Measurements from ENCODE around the gene MBIP.

The MBIP gene

DNA sequence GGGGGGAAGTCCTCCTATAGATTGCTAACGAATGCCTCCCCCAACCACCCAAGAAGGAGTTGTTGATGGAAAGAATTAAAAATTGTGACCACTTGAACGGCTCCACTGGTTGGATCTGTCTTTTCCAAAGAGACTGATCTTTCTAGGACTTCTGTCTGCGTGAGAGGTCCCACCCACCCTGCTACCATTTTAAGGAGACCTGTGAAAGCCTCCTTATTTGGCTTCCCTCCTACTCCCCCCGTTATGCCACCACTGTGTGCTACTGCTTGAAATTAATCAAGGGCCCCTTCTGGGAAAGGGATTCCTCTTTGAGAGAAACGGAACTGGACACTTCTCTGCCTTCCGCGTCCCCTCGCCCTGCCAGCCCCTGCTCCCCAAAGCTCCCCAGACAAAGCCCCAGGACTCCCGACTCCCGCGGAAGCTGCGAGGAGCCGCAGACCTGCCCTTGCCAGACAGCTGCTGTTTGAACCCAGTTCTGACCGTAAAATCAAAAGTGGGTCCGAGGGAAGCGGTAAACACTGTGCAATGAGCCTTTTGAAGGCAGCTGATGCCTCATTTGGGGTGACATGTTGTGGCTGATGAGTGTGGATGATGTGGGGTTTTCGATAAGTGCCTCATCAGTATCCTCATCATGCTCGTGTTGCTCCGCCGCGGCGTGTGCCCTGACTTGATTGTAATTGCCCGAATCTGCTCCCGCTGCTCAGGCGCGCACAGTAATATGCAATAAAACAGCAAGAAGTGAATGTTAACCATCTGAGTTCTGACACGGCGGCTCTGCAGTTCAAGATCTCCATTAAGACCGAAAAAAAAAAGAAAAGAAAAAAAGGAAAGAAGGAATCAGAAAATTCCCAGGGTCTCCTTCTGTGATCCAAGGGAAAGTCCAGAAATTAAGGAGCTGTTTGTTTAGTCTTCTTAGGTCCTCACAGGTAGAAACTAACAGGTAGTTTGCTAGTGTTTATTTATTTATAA, 48.2 kb downstream of the MBIP start:
- peak; percentile 55 for DNase-seq (ENCODE audit: extremely low spot score)
- peak; percentile 65 for TF ChIP-seq PKNOX1 (IDR thresholded peaks at IDR 0.05)
- TF ChIP-seq CTBP1 (IDR thresholded peaks at IDR 0.05; ENCODE audit: borderline replicate concordance), result peak; percentile 43; the same call in 1 of the 2 replicates
- TF ChIP-seq FOXK2 (IDR thresholded peaks at IDR 0.05), result no peak
- peak; percentile 85 for TF ChIP-seq ZNF384 (IDR thresholded peaks at IDR 0.05)
- TF ChIP-seq L3MBTL2 (conservative IDR thresholded peaks at IDR 0.05), result peak; percentile 43
- CTCF ChIA-PET, result no interaction called here
- POLR2A ChIA-PET, result no interaction called here

DNA sequence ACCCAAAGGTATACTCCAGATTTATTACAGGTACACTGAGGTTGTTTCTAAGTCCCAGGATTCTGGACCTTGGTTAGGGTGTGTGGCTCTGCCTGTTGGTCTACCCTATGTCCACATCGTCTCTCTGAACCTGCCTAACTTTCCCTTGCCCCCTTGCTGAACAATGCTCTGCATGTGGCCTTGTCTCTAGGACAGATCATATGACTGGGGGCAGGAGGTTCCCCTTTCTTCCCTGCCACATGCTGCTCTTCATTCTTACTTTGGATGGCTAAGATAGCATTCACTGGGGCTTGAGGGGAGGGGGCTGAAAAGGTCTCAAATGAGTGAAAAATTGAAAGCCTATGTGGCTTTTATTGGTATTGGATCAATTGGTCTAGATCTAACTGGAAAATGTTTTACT, 49.2 kb downstream of the MBIP start:
- CTCF ChIA-PET, result no interaction called here
- no peak for DNase-seq (ENCODE audit: extremely low spot score)
- POLR2A ChIA-PET, result no interaction called here
- TF ChIP-seq FOXM1 (IDR thresholded peaks at IDR 0.05; ENCODE audit: borderline replicate concordance) (no peak), CTBP1 (IDR thresholded peaks at IDR 0.05; ENCODE audit: borderline replicate concordance) (no peak), ELF4 (IDR thresholded peaks at IDR 0.05) (no peak)

- no peak for DNase-seq (ENCODE audit: extremely low spot score)
- ChIA-PET CTCF (no interaction called here), POLR2A (no interaction called here)
- TF ChIP-seq TARDBP (IDR thresholded peaks at IDR 0.05), result no peak
- TF ChIP-seq SP1 (IDR thresholded peaks at IDR 0.05), result no peak
- no peak for TF ChIP-seq FOXA1 (IDR thresholded peaks at IDR 0.05)
- no peak for TF ChIP-seq NFRKB (IDR thresholded peaks at IDR 0.05)
- TF ChIP-seq CTBP1 (IDR thresholded peaks at IDR 0.05; ENCODE audit: borderline replicate concordance), result no peak
- no peak for TF ChIP-seq HDGF (IDR thresholded peaks at IDR 0.05; ENCODE audit: borderline replicate concordance)
- no peak for TF ChIP-seq L3MBTL2 (conservative IDR thresholded peaks at IDR 0.05)
- no peak for TF ChIP-seq ZNF384 (IDR thresholded peaks at IDR 0.05)
- no peak for TF ChIP-seq SUZ12 (IDR thresholded peaks at IDR 0.05)
Observed at GRCh38 chr14:36270191-36270590, 50.2 kb downstream of the MBIP start.

DNA sequence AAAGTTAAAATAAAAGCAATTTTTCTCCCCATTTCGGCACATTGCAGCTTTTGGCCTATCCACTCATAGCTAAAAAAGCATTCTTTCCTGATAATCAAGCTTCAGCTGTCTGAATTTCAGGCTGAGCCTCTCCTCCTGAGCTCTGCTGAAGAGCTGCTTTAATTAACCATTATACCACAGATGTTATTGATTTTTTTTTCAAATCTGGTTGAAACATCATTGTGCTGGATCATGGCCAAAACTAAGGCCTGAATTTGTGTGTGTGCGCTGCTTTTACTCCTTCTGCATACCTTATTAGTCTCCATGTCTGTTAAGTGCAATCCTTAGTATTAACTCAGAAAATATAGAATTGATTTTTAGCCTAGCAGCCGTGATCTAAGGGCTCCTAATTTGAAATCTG, 52.3 kb downstream of the MBIP start:
- CTCF ChIA-PET, result interaction anchor here (0.6 to 1.2 kb wide), 3 partner anchors 8 to 287 kb away, joined by 3 read pairs; no protein-coding TSS in a partner anchor
- no peak for TF ChIP-seq FOXA1 (IDR thresholded peaks at IDR 0.05)
- TF ChIP-seq ELF4 (IDR thresholded peaks at IDR 0.05), result no peak
- no peak for TF ChIP-seq FOXK2 (IDR thresholded peaks at IDR 0.05)
- TF ChIP-seq CTBP1 (IDR thresholded peaks at IDR 0.05; ENCODE audit: borderline replicate concordance), result no peak
- no peak for TF ChIP-seq FOXM1 (IDR thresholded peaks at IDR 0.05; ENCODE audit: borderline replicate concordance)
- TF ChIP-seq LEF1 (IDR thresholded peaks at IDR 0.05; ENCODE audit: borderline replicate concordance), result no peak
- no peak for TF ChIP-seq NFRKB (IDR thresholded peaks at IDR 0.05)
- no peak for TF ChIP-seq L3MBTL2 (conservative IDR thresholded peaks at IDR 0.05)

DNA sequence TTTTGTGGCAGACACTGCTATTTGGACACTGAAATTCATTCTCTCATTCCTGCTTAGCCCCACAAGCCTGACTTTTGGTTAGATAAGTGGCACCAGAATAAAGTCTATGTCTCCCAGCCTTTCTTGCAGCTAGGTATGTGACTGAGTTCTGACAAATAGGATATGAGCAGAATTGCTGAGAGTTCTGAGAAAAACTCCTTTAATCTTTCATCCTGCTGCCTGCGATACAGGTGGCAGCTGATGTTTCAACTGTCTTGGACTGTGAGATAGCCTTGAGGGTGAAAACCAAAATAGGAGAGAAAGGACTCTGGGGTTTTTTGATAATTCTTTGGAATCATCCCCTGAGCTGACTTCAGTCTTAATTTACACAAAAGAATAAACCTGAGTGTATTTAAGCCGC, 55.8 kb downstream of the MBIP start:
- DNase-seq (ENCODE audit: extremely low spot score), result no peak
- POLR2A ChIA-PET, result no interaction called here
- CTCF ChIA-PET, result no interaction called here
- no peak for TF ChIP-seq ARNT (IDR thresholded peaks at IDR 0.05)
- no peak for TF ChIP-seq NFRKB (IDR thresholded peaks at IDR 0.05)
- no peak for TF ChIP-seq HDGF (IDR thresholded peaks at IDR 0.05; ENCODE audit: borderline replicate concordance)
- no peak for TF ChIP-seq BHLHE40 (IDR thresholded peaks at IDR 0.05; ENCODE audit: borderline replicate concordance)
- no peak for TF ChIP-seq TARDBP (IDR thresholded peaks at IDR 0.05)

More for the DNA sequence above, 52.3 kb downstream of the MBIP start:
- DNase-seq (ENCODE audit: extremely low spot score), result no peak
- POLR2A ChIA-PET, result no interaction called here

DNA sequence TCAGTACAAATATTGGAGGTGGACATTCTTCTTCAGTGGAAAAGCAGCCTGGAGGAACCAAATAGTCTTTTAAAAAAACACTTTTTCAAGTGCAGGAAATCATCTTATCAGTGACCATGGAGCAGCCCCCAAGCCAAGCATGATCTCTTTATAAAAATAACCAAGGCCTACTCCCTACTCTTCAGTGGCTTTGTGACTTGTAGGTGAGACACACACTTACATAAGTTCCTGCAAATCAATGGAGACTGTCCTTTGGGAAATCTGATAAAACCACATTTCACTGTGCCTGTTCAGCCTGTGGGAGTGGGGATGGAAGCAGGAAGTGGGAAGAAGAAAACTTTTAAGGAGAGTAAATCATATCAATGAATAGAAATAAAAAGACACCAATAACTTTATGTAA, 56.3 kb downstream of the MBIP start:
- ChIA-PET POLR2A (no interaction called here), CTCF (no interaction called here)
- no peak for DNase-seq (ENCODE audit: extremely low spot score)
- TF ChIP-seq ZNF384 (IDR thresholded peaks at IDR 0.05) (no peak), FOXK2 (IDR thresholded peaks at IDR 0.05) (no peak), FOXM1 (IDR thresholded peaks at IDR 0.05; ENCODE audit: borderline replicate concordance) (no peak), FOXA1 (IDR thresholded peaks at IDR 0.05) (no peak), ARNT (IDR thresholded peaks at IDR 0.05) (no peak), TARDBP (IDR thresholded peaks at IDR 0.05) (no peak), PKNOX1 (IDR thresholded peaks at IDR 0.05) (no peak), HDGF (IDR thresholded peaks at IDR 0.05; ENCODE audit: borderline replicate concordance) (no peak), CTBP1 (IDR thresholded peaks at IDR 0.05; ENCODE audit: borderline replicate concordance) (no peak), NFRKB (IDR thresholded peaks at IDR 0.05) (no peak), L3MBTL2 (conservative IDR thresholded peaks at IDR 0.05) (no peak), ELF4 (IDR thresholded peaks at IDR 0.05) (no peak), SUZ12 (IDR thresholded peaks at IDR 0.05) (no peak), BHLHE40 (IDR thresholded peaks at IDR 0.05; ENCODE audit: borderline replicate concordance) (no peak), LEF1 (IDR thresholded peaks at IDR 0.05; ENCODE audit: borderline replicate concordance) (no peak)

GRCh38 chr14:36260970-36261640, 59.3 kb downstream of the MBIP start:
- TF ChIP-seq FOXK2 (IDR thresholded peaks at IDR 0.05) (no peak), SP1 (IDR thresholded peaks at IDR 0.05) (no peak), HDGF (IDR thresholded peaks at IDR 0.05; ENCODE audit: borderline replicate concordance) (no peak), NFRKB (IDR thresholded peaks at IDR 0.05) (no peak), LEF1 (IDR thresholded peaks at IDR 0.05; ENCODE audit: borderline replicate concordance) (no peak), FOXA1 (IDR thresholded peaks at IDR 0.05) (no peak), FOXM1 (IDR thresholded peaks at IDR 0.05; ENCODE audit: borderline replicate concordance) (no peak), L3MBTL2 (conservative IDR thresholded peaks at IDR 0.05) (no peak), SUZ12 (IDR thresholded peaks at IDR 0.05) (no peak), ZNF384 (IDR thresholded peaks at IDR 0.05) (no peak), TARDBP (IDR thresholded peaks at IDR 0.05) (no peak), CTBP1 (IDR thresholded peaks at IDR 0.05; ENCODE audit: borderline replicate concordance) (no peak), PKNOX1 (IDR thresholded peaks at IDR 0.05) (no peak), ELF4 (IDR thresholded peaks at IDR 0.05) (no peak), BHLHE40 (IDR thresholded peaks at IDR 0.05; ENCODE audit: borderline replicate concordance) (no peak), ARNT (IDR thresholded peaks at IDR 0.05) (no peak)
- no peak for DNase-seq (ENCODE audit: extremely low spot score)
- POLR2A ChIA-PET, result no interaction called here
- CTCF ChIA-PET, result interaction anchor here (1.0 kb wide), 1 partner anchor 16 kb away, joined by 3 read pairs; no protein-coding TSS in a partner anchor
